HG03066 (cell line): ENCODE data around the gene WDR81.
"Not testable (repeated sequence)": the region's sequence is repeated elsewhere in the genome, so short reads cannot be mapped to it uniquely, and the experiment has no call there.

Experiments
- ATAC-seq: cut with Tn5 transposase; IDR thresholded peaks from one replicate; pipeline ENCODE4 v1.9.1; 2021; ENCODE audit warnings: low read depth; ENCODE audit not compliant: unreplicated experiment

WDR81 gene

GRCh38 chr17:1724351-1724868, at the start of gene WDR81:
Gene WDR81, plus strand, starts transcription at chr17:1724704. Its CDS starts 256 bp downstream, at chr17:1724960.
- ATAC-seq, result peak; percentile 49

GRCh38 chr17:1676401-1676800, 48.1 kb upstream of the WDR81 start:
- no peak for ATAC-seq

GRCh38 chr17:1683459-1683858, 41.0 kb upstream of the WDR81 start:
- no peak for ATAC-seq

GRCh38 chr17:1684378-1685189, 39.9 kb upstream of the WDR81 start, which contains the start of gene PRPF8:
Gene PRPF8, minus strand, starts transcription at chr17:1684867. Its CDS starts 296 bp downstream, at chr17:1684571.
- peak; percentile 98 for ATAC-seq

- ATAC-seq, result no peak
These were observed 38.4 kb upstream of the WDR81 start for GRCh38 chr17:1686086-1686485.

- not testable (repeated sequence) for ATAC-seq
These were observed 36.1 kb upstream of the WDR81 start for GRCh38 chr17:1688405-1688804.

- ATAC-seq, result no peak
These were observed 33.8 kb upstream of the WDR81 start for GRCh38 chr17:1690544-1691221.

- ATAC-seq, result no peak
These were observed 31.2 kb upstream of the WDR81 start for GRCh38 chr17:1693339-1693738.

- no peak for ATAC-seq
These were observed 29.1 kb upstream of the WDR81 start for GRCh38 chr17:1695365-1695764.

GRCh38 chr17:1697681-1698080, 26.8 kb upstream of the WDR81 start:
- no peak for ATAC-seq

- ATAC-seq, result not testable (repeated sequence)
These were observed 24.6 kb upstream of the WDR81 start for GRCh38 chr17:1699891-1700290.

GRCh38 chr17:1703063-1703462, 21.4 kb upstream of the WDR81 start:
- ATAC-seq, result no peak

- ATAC-seq, result no peak
These were observed 19.5 kb upstream of the WDR81 start for GRCh38 chr17:1705004-1705403.

- ATAC-seq, result no peak
These were observed 17.4 kb upstream of the WDR81 start for GRCh38 chr17:1707107-1707506.

- not testable (repeated sequence) for ATAC-seq
These were observed 15.6 kb upstream of the WDR81 start for GRCh38 chr17:1708791-1709346.

GRCh38 chr17:1709403-1709951, 15.0 kb upstream of the WDR81 start:
- ATAC-seq, result no peak

- no peak for ATAC-seq
These were observed 14.3 kb upstream of the WDR81 start, which contains the start of gene TLCD2 for GRCh38 chr17:1709971-1710806. Gene TLCD2, minus strand, starts transcription at chr17:1710377. Its CDS starts 135 bp downstream, at chr17:1710242.

- no peak for ATAC-seq
These were observed 13.5 kb upstream of the WDR81 start for GRCh38 chr17:1710807-1711553.

GRCh38 chr17:1711804-1712203, 12.7 kb upstream of the WDR81 start:
- no peak for ATAC-seq
